Stimulated activated CD8-positive, alpha-beta memory T cell treated with anti-CD3 and anti-CD28 coated beads, Interleukin-2, amount 100 ng/mL, for 1 hour (primary cell): ENCODE results near the gene PCDH9.

Experiments used
- DNase-seq, 2 donors: peaks; one replicate each; pipeline ENCODE4 v3.0.0-alpha.2; 2020; ENCODE audit warnings: low read depth in 2 of 2

PCDH9 gene

DNA sequence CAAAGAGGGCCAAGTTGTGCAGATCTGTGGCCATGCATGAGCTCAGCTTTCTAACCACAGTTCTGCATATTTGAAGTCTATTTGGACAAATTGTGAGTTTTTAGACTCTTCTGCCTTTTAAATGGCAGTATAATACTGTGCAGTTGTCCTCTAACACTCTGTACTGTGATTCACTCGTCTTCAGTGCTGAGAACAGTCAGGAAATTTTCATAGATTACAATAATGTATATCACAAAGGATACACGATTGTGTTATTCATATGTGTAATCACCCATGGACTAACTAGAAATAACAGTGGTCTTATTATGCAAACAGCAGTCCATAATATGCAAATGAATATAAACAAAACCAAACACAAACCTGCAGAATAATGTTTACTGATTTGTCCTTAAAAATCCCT is 259.1 kb downstream of the PCDH9 start:
- no peak for DNase-seq

DNA sequence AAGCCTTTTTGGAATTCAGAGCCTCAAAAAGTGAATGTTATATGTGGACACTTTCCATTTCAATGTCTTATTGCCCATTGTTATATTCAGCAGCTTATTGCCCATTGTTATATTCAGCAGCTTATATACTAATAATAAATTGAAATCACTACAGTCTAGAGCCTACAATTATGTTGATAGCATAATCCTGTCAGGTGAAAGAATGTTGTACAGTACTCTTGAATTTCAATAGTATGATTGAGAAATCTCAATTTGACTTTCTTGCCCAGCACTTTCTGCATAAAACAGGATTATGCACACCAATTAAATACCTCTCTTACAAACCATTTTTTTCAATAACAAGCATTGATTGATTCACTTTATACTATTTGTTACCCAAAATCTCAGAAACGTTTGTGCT is 260.8 kb downstream of the PCDH9 start:
- no peak for DNase-seq

DNA sequence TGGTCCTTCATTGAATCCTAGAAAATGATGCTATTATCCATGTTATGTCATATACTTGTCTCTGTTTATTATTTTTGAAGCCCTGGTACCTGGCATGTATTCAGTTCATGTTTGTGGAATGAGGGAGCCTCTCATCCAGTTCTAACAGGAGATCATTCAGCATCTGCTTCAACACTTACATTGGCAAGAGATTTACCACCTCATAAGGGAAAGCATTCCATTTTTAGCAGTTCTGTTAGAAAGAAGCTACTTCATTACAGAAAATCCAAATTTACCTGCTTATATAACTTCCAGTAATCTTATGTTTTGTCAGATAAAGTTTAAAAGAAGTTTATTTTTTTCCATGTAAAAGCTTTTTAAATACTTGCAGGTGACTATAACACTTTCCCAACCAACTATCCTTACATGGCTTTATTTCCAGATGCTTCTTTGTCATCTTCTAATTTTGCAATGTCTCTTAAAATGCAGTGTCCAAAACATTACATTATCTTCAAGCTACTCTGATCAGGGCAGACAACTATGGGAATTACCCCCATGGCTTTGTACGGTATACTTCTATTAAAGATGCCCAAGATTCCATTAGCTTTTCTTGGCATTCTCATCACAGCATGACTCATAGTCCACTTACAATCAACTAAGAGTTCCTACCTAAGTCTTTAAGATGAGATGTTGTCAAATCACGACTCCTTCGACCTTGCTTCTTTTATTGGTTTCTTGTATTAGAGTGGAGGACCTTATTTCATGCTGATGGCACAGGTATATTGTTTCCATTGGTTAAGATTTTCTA is 262.1 kb downstream of the PCDH9 start:
- DNase-seq, result no peak

DNA sequence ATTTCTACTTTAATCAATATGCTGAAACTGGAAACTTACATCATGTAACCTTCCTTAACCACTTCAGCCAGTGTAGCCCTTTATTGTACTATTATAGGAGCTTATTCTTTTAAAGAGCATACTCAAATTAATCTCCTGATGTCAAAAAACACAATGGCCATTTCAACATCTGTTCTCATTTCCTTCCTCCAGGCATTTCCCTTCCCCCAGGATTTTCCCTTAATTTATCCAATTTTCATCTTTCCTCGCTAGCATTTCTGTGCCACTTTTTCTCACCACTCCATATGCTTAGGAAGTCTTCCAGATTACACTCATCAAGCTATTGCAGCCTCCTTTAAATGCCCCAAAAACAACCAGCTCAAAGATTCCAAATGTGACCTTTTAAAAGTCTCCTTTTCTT is 265.0 kb downstream of the PCDH9 start:
- DNase-seq, result no peak

DNA sequence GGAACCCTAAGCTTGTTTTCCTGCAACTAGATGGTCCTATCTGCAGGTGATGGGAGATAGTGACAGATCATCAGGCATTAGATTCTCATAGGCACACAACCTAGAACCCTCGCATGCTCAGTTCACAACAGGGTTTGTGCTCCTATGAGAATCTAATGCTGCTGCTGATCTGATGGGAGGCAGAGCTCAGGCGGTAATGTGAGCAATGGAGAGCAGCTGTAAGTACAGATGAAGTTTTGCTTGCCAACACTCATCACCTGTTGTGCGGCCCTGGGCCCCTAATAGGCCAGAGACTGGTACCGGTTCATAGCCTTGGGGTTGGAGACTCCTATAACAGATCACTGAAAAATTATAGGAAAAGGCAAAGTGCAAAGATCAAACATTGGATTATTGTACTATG is 267.2 kb downstream of the PCDH9 start:
- no peak for DNase-seq

DNA sequence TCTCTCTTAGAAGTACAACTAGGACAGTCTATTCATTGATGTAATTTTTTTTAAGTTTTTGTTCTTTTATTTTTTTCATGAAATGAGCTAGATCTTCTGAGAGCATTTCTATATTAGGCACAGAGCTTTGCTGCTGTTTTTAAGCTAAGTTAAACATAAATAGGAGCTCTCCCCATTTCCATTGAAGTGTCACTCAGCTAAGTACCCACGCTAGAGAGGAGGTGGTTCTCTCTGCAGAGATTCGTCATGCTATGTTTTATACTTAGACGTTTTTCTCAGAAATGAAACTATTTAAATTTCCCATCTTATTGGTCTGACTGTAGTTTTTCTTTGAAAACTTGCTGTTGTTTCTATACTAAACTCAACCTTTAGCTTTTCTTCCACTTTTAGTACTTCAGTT is 271.5 kb downstream of the PCDH9 start:
- DNase-seq, result no peak

DNA sequence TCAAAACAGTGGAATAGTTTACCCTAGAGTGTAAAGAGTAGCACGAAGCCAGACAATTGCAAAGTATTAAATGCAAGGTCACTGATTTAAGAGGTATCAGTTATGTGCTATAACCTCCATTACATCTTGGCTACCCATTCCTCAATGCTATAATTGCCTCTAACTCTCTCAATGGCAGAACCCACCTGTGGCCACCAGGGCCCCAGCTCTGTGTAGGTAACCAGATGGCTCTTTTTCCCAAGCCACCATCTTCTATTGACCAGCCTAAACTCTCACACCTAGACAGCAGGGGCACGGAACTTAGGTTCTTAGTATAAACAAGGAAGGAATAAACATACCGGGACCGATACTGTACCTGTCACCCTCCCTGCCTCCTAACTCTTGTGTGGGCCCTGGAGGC is 277.6 kb downstream of the PCDH9 start:
- DNase-seq, result no peak

DNA sequence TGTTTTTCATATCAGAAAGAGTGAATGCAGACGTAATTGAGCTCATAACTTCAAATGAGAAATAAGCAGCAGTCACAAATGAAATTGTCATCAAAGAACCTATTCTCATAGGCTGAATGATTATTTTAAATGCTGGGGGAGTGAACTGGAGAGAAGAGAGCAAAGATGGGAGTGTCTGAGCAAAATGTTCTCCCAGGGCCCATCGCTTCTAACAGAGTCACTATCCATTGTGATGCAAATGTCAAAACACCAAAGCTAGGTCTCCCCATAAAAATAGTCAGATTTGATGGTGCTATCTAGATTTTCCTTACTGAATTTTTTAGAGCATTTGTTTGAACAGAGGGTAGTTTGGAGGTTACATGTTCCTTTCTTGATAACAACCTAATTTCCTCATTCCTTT is 278.7 kb downstream of the PCDH9 start:
- no peak for DNase-seq

DNA sequence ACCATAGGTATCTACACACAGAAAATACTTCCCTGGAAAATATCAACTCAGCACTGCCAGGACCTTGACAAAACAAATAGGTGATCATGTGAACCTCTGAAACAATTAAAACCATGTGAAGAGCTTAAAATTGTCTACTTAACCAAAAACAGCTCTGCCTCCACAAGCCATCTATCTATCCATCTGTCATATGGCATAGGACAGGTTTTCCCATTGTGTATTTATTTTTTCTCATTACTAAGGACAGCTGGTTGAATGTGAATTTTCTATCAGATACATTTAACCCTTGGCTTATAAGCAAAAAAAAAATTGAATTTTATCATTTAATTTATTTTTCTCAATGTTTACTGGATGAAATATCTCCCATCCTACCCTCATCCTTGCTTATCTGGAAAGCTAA is 279.5 kb downstream of the PCDH9 start:
- no peak for DNase-seq

DNA sequence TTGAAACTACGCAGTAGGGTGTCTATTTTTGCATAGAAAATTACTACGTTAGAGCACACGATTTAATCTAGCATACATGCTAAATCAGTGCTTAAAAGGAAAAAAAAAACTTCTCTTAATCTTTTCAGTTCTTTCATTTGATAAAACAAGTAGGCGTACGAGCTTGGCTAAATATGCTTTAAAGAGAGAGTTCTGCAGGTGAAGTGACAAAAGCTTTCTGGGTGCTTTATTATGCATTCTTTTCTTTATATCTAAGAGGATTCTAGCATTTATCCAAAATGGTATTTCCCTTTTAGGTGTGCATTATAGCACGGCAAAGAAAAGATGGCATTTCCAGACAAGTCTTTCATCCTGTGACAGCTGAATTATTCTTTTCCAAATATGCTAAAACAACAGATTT is 281.2 kb downstream of the PCDH9 start:
- no peak for DNase-seq

DNA sequence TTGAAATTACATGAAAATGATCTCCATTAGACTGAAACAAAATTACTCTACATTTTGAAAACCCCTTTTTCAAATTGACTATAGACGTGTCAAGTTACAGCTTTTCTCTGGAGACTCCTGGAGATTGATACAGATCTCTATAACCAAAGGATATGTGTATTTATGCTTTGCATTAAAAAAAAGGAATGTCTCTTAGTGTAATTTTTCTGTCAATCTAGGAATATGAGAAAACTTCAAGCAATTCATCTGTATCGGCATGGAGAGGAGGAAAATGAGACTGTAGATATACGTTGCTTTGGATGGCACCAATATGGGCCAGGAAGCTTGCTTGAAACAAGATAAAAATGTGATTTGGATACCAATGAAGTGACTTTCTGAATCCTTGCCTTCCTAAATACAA is 286.6 kb downstream of the PCDH9 start:
- DNase-seq, result no peak

DNA sequence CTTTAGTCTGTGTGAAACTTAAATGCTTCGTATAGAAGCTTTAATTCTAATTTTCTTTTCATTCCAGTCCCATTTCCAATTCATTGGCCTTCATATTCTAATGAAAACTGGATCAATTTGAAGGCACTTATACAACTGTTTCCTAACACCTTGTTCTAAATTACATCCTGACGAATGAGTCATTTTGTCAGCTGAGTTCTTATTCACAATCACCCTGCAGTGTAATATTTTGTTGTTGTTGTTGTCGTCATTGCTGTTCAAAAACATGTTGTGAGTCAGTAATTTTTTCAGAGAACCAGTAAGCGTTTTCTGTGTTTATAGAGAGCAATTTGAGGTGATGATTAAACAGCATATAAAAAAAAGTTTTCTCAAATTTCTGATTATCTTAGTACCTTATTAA is 290.0 kb downstream of the PCDH9 start:
- DNase-seq, result no peak

DNA sequence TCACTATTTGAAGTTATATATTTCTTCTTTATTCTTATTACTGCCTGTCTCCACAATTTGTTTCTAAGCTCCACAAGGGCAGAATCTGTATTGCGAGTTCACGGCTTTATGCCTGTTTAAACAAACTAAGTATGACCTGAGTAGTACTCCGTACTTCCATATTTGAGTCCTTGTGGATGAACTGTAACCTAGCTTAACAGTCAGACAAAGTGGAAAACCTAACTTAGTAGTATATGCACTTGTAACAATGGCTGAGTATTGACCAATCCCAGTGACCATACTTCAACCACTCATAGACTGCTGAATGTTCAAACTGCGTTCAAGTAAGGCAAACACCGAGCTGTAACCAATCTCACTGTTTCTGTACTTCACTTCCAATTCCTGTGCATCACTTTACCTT is 292.7 kb downstream of the PCDH9 start:
- no peak for DNase-seq

DNA sequence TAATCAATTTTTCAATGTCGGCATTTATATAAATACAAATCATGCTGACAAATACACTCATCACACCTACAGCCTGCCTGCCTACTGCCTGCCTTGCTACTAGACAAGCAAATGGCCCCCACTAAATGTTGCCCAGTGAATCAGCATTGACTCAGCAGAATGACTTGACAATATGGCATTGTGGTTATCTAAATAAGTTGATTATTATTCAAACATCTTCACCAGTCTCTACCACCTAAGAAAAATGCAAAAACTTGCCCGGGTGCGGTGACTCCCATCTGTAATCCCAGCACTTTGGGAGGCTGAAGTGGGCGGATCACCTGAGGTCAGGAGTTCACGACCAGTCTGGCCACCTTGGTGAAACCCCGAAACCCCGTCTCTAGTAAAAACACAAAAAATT is 296.1 kb downstream of the PCDH9 start:
- DNase-seq, result no peak

DNA sequence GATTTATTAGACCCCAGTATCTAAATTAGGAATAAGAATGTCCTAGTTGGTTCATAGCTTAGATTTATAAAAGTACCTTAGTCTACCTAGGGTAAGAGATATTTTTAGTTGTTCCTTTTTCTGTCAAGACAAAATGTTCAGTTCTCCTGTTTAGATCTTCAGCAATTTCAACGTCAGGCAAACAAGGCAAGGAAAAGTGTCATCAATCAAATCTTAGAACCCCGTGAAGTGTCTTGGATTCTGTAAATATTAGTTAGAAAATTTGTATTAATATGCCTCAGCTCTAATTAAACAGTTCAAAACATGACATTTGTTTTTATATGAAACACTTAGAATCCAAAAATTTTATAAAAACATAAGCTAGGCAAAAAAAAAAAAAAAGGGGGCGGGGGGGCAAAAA is 296.6 kb downstream of the PCDH9 start:
- DNase-seq, result no peak

DNA sequence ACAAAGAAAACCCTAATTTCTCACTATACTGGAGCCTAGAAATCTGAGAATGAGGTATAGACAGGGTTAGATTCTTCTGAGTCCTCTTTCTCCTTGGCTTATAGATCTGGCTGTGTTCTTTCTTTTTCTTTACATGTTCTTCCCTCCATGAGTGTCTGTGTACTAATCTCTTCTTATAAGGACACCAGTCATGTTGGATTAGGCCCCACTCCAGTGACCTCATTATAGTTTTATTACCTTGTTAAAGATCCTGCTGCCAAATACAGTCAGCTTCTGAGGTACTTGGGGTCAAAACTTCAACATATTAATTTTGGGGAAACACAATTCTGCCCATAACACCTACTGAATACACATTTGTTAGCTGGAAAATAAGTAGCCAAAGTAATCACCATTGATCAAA is 302.6 kb downstream of the PCDH9 start:
- no peak for DNase-seq

DNA sequence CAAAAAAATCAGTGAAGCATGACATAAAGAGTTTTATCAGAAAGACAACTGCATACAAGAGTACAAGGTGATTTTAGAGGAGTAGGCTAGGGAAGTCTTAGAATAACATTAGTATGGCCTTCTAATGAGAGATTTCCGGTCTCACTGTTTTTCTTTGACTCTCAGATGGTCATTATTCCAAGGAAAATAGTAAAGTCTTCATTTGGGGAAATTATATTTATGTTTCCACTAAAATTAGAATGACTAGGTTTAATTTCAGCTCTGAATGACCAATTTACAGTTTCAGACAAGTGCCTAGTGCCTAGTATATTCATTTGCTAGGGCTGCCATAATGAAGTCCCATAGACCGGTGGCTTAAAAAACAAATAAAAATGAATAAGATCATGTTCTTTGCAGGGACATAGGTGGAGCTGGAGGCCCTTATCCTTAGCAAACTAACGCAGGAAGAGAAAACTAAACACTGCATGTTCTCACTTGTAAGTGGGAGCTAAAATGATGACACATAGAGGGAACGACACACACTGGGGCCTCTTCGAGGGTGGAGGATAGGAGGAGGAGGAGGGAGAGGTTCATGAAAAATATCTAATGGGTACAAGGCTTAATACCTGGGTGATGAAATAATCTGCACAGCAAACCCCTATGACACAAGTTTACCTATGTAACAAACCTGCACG is 303.1 kb downstream of the PCDH9 start:
- no peak for DNase-seq

DNA sequence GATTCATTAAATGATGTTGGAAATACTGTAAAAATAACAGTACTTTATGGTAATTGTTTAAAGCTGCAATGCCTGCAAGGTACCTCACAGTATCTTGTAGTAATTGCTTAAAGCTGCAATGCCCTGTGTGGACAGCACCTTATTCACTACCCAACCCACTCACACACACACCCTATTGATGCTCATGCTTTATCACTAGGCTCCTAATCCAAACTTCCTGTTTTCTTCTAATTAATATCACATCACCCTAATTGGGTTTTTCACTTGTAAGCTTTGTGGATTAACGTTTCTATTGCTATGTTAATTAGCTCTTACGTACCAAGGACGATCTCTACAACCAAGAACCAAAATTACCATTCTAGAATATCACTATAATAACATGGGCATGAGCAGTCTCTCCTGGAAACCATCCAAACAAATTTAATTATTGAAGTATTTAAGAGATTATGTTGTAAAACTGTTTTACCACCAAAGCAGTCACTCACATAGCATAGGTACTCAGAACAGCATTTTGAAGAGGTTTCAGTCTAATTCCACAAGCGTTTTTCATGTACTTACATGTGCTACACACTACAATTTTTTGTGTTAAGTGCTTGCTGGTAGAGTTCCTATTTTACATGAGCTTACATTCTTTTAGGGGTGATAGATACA is 303.8 kb downstream of the PCDH9 start:
- no peak for DNase-seq

DNA sequence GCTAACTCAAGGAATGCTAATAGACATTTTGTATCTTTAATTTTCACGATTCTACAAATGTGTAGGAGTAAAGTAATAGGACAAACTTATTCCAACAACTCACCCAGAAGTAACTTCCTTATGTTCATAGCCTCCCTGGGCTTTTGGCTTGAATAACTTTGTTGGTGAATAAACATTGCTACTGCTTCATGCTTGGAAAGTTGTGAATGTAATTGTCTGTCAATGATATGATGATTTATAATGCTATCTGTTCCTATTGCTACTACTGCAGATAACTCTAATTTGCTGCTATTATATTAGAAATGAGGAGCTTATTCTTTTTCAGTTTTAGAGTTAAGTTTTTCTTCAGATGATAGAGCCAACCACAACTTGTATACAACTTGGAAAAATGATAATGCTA is 307.7 kb downstream of the PCDH9 start:
- no peak for DNase-seq

DNA sequence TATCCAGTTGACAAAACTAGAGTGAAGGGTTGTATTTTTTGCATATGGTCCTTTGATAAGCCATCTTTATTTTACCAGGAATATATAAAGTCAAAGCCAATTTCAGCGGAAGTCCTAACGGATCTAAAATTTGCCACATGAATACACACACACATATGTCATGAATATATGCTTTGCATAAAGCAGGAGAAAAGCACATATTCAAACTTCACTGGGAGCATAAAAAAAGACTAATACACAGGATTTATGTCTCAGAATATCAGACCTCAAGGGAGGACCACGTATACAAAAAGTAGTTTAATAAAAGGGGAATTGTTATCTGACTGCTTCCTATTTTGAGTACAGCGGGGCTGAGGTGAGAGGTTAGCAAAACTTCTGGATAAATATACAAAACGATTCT is 308.7 kb downstream of the PCDH9 start:
- no peak for DNase-seq

DNA sequence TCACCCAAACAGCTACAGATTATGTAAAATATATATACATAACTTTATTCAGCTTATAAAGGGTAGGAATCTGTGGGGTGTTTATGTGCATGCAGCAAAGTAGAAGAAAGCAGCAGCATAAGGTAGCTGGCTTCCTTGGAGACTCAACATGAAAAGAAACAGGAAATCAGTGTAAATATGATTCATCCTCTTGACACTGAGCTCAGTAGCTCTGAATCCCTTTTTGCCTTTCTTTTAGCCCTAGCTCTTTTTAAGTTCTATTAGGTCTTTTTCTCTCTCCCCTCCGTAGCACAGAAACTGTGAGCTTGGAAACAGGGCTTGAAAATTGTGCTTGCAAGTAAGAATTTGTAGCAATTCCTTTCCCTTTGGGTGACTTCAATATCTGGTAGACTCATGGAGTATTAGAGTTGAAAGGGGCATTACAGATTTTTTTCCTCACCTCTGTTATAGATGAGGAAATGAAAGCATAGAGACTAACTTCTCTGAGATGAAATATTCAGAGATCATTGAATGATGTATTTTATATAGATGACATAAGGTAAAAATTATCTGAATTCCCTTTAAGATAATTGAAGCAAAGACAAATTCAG is 314.4 kb downstream of the PCDH9 start:
- DNase-seq, result no peak

DNA sequence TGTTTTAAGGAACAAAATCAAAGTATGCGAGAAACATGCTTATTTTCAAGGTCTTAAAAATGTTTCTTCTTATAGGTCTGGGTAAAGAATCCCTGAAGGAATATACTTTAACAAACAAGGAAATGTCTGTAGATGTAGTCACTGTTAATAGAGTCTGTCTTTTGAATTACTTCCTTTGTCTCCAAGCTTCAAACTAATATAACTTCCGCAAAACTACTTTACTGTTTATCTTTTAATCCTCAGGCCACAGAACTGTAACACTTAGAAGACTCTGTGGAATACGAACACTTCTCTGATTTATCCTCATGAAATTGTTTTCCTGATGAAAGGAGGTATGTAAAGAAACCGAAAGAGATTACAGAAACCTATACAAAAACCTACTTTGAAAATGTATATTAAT is 316.0 kb downstream of the PCDH9 start:
- no peak for DNase-seq

DNA sequence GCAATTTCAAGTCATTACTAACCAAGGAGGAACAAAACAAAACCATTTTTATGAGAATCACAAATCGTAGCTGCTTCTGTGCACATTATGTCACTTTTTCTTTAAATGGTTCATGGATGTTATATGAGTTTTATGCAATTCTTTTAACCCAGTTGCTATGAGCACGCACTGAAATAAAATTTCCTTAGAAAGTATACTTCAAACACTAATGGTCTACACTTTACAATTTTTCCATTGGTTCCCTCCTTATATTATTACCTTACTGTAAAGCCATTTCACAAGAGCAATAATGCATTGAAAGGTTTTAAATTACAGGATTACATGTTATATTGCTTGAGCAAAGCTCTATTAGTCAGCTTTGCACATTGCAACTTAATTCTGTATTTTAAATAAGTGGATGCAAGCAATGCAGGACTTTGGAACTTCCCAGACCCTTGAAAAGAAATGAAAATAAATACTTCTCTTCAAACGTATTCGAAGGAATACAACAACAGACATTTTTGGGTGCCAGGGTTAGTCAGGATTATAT is 318.7 kb downstream of the PCDH9 start:
- DNase-seq, result no peak
